Measurements from ENCODE around the gene NEMF.
"Not testable (repeated sequence)": the region's sequence is repeated elsewhere in the genome, so short reads cannot be mapped to it uniquely, and the experiment has no call there.

Gene NEMF

DNA sequence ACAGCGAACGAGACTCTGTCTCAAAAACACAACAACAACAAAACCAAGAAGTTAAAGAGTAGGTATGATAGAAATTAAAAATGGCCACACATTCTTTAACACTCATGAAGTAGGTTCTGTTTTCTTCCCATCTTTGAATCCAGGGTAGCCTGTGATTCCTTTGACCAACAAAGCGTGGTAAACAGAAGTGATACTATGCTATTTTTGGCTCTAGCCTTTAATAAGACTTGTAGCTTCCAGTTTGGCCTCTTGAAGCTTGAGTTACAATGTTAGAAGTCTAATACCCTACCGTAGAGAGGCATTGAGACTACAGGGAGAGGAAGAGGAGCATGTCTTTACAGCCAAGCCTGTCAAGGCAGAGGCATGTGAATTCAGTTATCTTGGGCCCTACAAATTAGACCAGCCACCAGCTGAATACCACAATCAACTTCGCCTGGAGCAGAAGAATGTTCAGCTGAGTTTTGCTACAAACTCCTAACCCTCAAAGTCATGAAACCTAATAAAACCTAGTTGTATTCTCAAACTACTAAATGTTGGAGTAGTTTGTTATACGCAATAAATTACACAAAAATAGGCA lies 4.9 kb upstream of the NEMF start:
- Histone ChIP-seq H3K4me1 (ENCODE audit: control insufficient read depth, insufficient read depth, low read length) (peaks cover 6% of the 10 kb centered on the region), H3K9me3 (ENCODE audit: control insufficient read depth, low read length) (no peaks in the 10 kb centered on the region), H3K4me3 (ENCODE audit: low read length) (no peak overlapping the region), H3K36me3 (ENCODE audit: control insufficient read depth, insufficient read depth, low read length, severe bottlenecking) (no peaks in the 10 kb centered on the region), H3K9ac (ENCODE audit: low read length) (no peak overlapping the region), H3K27me3 (replicated peaks; ENCODE audit: control insufficient read depth, insufficient read depth, low read length) (no peaks in the 10 kb centered on the region)
- peak; percentile 23 for DNase-seq (ENCODE audit: low read depth)

DNA sequence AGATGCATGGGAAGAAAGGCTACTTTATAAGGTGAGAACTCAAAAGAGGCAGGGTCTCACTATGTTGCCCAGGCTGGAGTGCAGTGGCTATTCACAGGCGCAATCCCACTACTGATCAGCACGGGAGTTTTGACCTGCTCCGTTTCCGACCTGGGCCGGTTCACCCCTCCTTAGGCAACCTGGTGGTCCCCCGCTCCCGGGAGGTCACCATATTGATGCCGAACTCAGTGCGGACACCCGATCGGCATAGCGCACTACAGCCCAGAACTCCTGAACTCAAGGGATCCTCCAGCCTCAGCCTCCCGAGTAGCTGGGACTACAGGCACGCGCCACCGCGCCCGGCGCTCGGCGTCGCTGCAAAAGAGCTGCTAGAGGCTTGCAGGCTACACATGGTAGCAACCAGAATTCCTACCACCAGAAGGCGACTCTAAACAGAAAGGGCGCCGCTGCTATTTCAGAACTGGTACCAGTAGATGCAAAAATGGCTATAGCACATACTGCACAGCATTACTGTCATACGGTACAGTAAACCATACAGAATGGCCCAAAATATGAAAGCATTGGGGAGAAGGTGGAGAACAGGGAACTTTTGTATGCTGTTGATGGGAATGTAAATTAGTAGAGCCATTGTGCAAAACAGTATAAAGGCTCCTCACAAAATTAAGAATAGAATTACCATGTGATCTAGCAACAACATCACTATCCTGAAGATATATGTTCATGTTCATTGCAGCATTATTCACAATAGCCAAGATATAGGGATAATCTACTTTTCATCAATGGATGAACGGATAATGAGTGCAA lies 1.2 kb upstream of the NEMF start:
- Histone ChIP-seq H3K4me1 (ENCODE audit: control insufficient read depth, insufficient read depth, low read length) (peaks cover 22% of the 10 kb centered on the region), H3K9me3 (ENCODE audit: control insufficient read depth, low read length) (no peaks in the 10 kb centered on the region)
- DNase-seq (ENCODE audit: low read depth) = peak; percentile 84

DNA sequence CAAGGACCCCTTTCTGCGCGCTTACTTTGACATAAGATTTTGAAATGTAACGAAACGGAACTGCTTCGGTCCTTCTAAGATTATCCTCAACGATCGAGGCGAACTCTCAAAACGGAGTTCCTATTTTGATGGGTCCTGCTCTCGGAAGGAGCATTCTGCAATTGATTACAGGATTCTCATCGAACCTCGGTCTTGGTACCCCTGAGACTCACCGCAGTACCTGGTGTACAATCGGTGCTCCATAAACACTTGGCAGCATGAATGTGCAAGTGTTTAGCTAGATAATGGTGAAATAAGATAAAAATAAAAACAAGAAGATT lies 530 bp upstream of the NEMF start:
- Histone ChIP-seq H3K36me3 (ENCODE audit: control insufficient read depth, insufficient read depth, low read length, severe bottlenecking) (peaks cover 20% of the 10 kb centered on the region), H3K9me3 (ENCODE audit: control insufficient read depth, low read length) (no peaks in the 10 kb centered on the region), H3K4me3 (ENCODE audit: low read length) (peak overlapping the region; percentile 90), H3K27me3 (replicated peaks; ENCODE audit: control insufficient read depth, insufficient read depth, low read length) (no peaks in the 10 kb centered on the region), H3K9ac (ENCODE audit: low read length) (peak overlapping the region; percentile 94), H3K4me1 (ENCODE audit: control insufficient read depth, insufficient read depth, low read length) (peaks cover 22% of the 10 kb centered on the region)
- no peak for DNase-seq (ENCODE audit: low read depth)

More for the DNA sequence above, 1.2 kb upstream of the NEMF start:
- Histone ChIP-seq H3K9ac (ENCODE audit: low read length) (no peak overlapping the region), H3K36me3 (ENCODE audit: control insufficient read depth, insufficient read depth, low read length, severe bottlenecking) (peaks cover 17% of the 10 kb centered on the region), H3K27me3 (replicated peaks; ENCODE audit: control insufficient read depth, insufficient read depth, low read length) (no peaks in the 10 kb centered on the region), H3K4me3 (ENCODE audit: low read length) (peak overlapping the region; percentile 90)

DNA sequence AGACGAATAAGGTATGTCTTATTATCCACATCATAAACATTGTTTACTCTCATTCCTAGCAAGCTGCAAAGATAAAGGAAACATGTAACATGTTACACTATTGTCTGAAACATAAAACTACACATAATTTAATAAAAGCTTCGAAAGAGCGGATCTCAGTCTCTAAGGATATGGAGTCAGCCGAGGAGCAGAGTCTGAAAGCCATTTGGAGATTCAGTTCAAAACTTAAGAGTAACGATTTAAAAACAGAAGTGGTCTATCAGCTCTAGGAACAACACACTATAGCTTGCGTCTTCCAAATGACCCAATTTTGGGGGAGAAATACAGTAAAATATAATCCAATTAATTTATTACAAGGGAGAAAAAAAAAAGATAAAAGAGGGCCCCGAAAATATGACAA lies 775 bp downstream of the NEMF start:
- Histone ChIP-seq H3K9ac (ENCODE audit: low read length) (peak overlapping the region; percentile 94), H3K4me3 (ENCODE audit: low read length) (peak overlapping the region; percentile 90), H3K36me3 (ENCODE audit: control insufficient read depth, insufficient read depth, low read length, severe bottlenecking) (peaks cover 20% of the 10 kb centered on the region), H3K27me3 (replicated peaks; ENCODE audit: control insufficient read depth, insufficient read depth, low read length) (no peaks in the 10 kb centered on the region), H3K9me3 (ENCODE audit: control insufficient read depth, low read length) (no peaks in the 10 kb centered on the region), H3K4me1 (ENCODE audit: control insufficient read depth, insufficient read depth, low read length) (peaks cover 22% of the 10 kb centered on the region)
- peak; percentile 37 for DNase-seq (ENCODE audit: low read depth)

DNA sequence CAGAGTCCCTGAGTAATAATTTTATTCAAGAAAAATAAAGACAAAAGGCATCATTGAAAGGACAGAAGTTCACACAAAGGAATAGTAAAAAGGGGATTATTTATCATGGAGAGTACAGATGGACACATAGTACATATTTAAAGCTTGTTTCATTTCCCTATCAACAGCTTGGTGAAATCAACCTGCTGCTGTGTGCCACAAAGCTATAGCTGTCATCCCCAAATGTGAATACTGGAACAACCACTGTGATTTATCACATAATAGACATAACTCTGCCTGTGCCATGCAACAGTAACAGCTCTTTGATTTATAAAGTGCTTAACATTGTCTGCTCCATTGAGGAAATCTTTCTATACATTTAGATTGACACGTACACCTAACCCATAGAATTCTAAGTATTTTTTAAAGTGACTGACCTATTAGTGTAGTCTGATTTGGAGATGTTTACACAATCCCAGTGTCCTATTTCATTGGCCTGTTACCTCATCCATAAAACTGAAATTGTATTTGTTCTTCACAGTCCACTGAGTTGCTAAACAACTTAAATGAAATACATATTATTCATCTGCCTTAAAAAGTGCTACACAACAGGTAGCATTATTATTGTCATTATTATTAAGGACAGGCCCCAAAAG lies 3.3 kb downstream of the NEMF start:
- H3K36me3 ChIP-seq (ENCODE audit: control insufficient read depth, insufficient read depth, low read length, severe bottlenecking) = peaks cover 39% of the 10 kb centered on the region
- H3K27me3 ChIP-seq (replicated peaks; ENCODE audit: control insufficient read depth, insufficient read depth, low read length) = no peaks in the 10 kb centered on the region
- DNase-seq (ENCODE audit: low read depth) = peak; percentile 20
- no peak overlapping the region for H3K4me3 ChIP-seq (ENCODE audit: low read length)
- H3K4me1 ChIP-seq (ENCODE audit: control insufficient read depth, insufficient read depth, low read length) = peaks cover 22% of the 10 kb centered on the region
- no peaks in the 10 kb centered on the region for H3K9me3 ChIP-seq (ENCODE audit: control insufficient read depth, low read length)
- H3K9ac ChIP-seq (ENCODE audit: low read length) = peak overlapping the region; percentile 24

DNA sequence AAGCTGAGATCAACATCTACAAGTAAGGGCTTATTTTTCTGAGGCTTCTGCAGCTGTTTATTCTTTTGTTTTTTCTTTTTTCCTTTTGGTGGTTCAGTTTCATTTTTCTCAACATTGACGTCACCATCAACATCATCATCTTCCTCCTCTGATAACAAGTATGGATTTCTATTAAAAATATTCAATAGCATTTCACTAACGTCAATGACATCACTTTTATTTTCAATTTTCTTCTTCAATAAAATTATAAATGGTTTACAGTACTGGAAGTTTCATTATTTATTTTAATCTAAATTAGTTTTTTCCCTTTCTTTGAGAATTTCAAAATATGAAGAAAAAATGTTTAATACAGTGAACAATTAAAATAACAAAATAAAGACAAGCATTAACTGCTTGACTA lies 23.9 kb downstream of the NEMF start:
- no peak overlapping the region for H3K9ac ChIP-seq (ENCODE audit: low read length)
- no peaks in the 10 kb centered on the region for H3K4me1 ChIP-seq (ENCODE audit: control insufficient read depth, insufficient read depth, low read length)
- H3K36me3 ChIP-seq (ENCODE audit: control insufficient read depth, insufficient read depth, low read length, severe bottlenecking) = peaks cover 99% of the 10 kb centered on the region
- no peaks in the 10 kb centered on the region for H3K27me3 ChIP-seq (replicated peaks; ENCODE audit: control insufficient read depth, insufficient read depth, low read length)
- no peak for DNase-seq (ENCODE audit: low read depth)
- H3K9me3 ChIP-seq (ENCODE audit: control insufficient read depth, low read length) = no peaks in the 10 kb centered on the region
- H3K4me3 ChIP-seq (ENCODE audit: low read length) = no peak overlapping the region

DNA sequence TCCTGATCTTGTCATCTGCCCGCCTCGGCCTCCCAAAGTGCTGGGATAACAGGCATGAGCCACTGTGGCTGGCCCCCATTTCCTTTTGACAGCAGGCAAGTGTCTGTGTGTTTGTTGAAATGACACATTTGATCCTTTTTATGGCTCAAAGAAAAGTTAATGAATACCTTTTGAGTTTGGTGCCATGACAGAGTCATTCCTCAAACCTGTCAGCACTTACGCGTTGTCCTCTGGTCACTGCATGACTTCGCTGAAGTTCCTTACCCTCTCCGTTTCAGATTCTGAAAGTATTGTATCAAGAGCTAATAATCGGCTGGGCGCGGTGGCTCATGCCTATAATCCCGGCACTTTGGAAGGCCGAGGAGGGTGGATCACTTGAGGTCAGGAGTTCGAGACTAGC lies 32.4 kb downstream of the NEMF start:
- no peak overlapping the region for H3K4me3 ChIP-seq (ENCODE audit: low read length)
- peaks cover 14% of the 10 kb centered on the region for H3K9me3 ChIP-seq (ENCODE audit: control insufficient read depth, low read length)
- no peaks in the 10 kb centered on the region for H3K27me3 ChIP-seq (replicated peaks; ENCODE audit: control insufficient read depth, insufficient read depth, low read length)
- no peak for DNase-seq (ENCODE audit: low read depth)
- H3K4me1 ChIP-seq (ENCODE audit: control insufficient read depth, insufficient read depth, low read length) = no peaks in the 10 kb centered on the region
- no peak overlapping the region for H3K9ac ChIP-seq (ENCODE audit: low read length)
- peaks cover 78% of the 10 kb centered on the region for H3K36me3 ChIP-seq (ENCODE audit: control insufficient read depth, insufficient read depth, low read length, severe bottlenecking)

DNA sequence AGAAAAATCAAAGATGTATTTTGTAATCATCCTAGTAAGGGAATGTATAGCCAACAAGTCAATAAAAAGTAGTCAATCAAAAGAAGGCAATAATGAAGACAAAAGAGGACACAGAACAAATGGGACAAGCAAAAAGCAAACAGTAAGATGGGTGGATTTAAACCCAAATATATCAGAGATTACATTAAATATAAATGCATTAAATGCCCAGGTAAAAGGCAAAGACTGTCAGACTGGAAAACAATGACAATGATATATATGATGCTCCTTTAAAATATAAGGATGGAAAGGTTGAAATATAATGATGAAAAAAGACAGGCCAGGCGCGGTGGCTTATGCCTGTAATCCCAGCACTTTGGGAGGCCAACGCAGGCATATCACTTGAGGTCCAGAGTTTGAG lies 35.7 kb downstream of the NEMF start:
- Histone ChIP-seq H3K27me3 (replicated peaks; ENCODE audit: control insufficient read depth, insufficient read depth, low read length) (no peaks in the 10 kb centered on the region), H3K9me3 (ENCODE audit: control insufficient read depth, low read length) (peaks cover 20% of the 10 kb centered on the region), H3K4me1 (ENCODE audit: control insufficient read depth, insufficient read depth, low read length) (no peaks in the 10 kb centered on the region), H3K4me3 (ENCODE audit: low read length) (no peak overlapping the region), H3K36me3 (ENCODE audit: control insufficient read depth, insufficient read depth, low read length, severe bottlenecking) (peaks cover 81% of the 10 kb centered on the region), H3K9ac (ENCODE audit: low read length) (no peak overlapping the region)
- no peak for DNase-seq (ENCODE audit: low read depth)

DNA sequence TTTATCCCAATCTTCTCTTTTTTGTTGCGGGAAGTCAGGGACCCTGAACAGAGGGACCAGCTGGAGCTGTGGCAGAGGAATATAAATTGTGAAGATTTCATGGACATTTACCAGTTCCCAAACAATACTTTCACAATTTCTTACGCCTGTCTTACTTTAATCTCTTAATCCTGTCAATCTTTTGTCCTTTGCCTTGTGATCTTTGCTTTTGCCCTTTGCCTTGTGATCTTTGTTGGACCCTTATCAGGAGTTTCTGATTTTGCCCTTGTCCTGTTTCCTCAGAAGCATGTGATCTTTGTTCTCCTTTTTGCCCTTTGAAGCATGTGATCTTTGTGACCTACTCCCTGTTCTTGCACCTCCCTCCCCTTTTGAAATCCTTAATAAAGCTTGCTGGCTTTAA lies 36.5 kb downstream of the NEMF start:
- H3K9ac ChIP-seq (ENCODE audit: low read length); H3K4me3 ChIP-seq (ENCODE audit: low read length); H3K4me1 ChIP-seq (ENCODE audit: control insufficient read depth, insufficient read depth, low read length); H3K27me3 ChIP-seq (replicated peaks; ENCODE audit: control insufficient read depth, insufficient read depth, low read length); DNase-seq (ENCODE audit: low read depth): not testable (repeated sequence)
- peaks cover 24% of the 10 kb centered on the region for H3K9me3 ChIP-seq (ENCODE audit: control insufficient read depth, low read length)
- peaks cover 88% of the 10 kb centered on the region for H3K36me3 ChIP-seq (ENCODE audit: control insufficient read depth, insufficient read depth, low read length, severe bottlenecking)

DNA sequence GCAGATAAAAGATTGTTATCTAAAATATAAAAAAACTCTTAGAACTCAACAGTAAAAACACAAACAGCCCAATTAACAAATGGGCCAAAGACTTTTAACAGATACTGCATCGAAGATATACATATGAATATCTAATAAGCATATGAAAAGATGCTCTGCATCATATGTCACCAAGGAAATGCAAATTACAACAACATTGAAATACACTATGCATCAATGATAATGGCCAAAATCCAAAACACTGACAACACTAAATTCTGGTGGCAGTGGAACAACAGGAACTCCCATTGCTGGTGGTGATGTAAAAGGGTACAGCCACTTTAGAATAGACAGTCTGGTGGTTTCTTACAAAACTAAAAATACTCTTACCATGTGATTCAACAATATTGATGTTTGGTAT lies 43.8 kb downstream of the NEMF start:
- Histone ChIP-seq H3K4me3 (ENCODE audit: low read length) (no peak overlapping the region), H3K9me3 (ENCODE audit: control insufficient read depth, low read length) (peaks cover 10% of the 10 kb centered on the region), H3K27me3 (replicated peaks; ENCODE audit: control insufficient read depth, insufficient read depth, low read length) (no peaks in the 10 kb centered on the region), H3K9ac (ENCODE audit: low read length) (no peak overlapping the region), H3K36me3 (ENCODE audit: control insufficient read depth, insufficient read depth, low read length, severe bottlenecking) (peaks cover 90% of the 10 kb centered on the region), H3K4me1 (ENCODE audit: control insufficient read depth, insufficient read depth, low read length) (no peaks in the 10 kb centered on the region)
- no peak for DNase-seq (ENCODE audit: low read depth)

DNA sequence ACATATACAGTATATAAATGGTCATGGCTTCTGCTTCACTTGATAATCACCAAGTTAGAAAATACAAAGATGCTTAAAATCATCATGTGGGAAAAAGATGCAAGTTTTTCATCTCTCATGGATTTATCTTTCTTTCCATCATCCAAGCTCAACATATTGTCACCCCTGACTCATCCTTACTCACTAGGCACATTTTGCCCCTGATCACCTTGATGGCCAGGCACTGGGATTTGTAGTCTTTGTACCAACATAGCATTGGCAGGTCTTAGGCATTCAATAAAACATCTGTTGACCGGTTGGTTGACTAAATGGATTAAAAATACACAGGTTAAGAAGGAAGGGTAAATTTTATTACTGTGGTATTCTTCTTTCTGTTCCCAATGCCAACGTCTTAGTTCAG lies 56.6 kb downstream of the NEMF start:
- H3K36me3 ChIP-seq (ENCODE audit: control insufficient read depth, insufficient read depth, low read length, severe bottlenecking) = peaks cover 87% of the 10 kb centered on the region
- no peak overlapping the region for H3K9ac ChIP-seq (ENCODE audit: low read length)
- no peak for DNase-seq (ENCODE audit: low read depth)
- no peaks in the 10 kb centered on the region for H3K4me1 ChIP-seq (ENCODE audit: control insufficient read depth, insufficient read depth, low read length)
- H3K4me3 ChIP-seq (ENCODE audit: low read length) = no peak overlapping the region
- H3K27me3 ChIP-seq (replicated peaks; ENCODE audit: control insufficient read depth, insufficient read depth, low read length) = no peaks in the 10 kb centered on the region
- no peaks in the 10 kb centered on the region for H3K9me3 ChIP-seq (ENCODE audit: control insufficient read depth, low read length)
